ENCODE data around the gene MRTFB.

Gene MRTFB

DNA sequence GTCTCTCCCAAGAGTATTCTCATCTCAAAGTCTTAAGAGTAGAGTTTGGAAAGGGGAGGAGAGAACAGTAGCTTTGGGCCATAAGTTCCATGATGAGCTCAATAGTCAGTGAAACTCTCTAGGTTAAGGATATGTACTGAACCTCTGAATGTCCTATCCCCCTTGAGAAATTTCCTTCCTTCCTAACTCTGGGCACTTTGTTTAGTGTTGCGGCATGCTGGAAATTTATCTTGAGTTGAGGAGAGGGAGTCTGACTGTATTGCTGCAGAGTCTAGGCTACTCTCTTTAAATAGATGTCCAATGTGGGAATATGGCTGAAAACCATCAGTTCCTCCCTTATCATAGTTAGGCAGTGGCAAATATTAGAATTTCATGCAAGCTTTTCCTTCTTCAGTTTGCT is 16.1 kb downstream of the MRTFB start:
- TF ChIP-seq, protein P1, sequence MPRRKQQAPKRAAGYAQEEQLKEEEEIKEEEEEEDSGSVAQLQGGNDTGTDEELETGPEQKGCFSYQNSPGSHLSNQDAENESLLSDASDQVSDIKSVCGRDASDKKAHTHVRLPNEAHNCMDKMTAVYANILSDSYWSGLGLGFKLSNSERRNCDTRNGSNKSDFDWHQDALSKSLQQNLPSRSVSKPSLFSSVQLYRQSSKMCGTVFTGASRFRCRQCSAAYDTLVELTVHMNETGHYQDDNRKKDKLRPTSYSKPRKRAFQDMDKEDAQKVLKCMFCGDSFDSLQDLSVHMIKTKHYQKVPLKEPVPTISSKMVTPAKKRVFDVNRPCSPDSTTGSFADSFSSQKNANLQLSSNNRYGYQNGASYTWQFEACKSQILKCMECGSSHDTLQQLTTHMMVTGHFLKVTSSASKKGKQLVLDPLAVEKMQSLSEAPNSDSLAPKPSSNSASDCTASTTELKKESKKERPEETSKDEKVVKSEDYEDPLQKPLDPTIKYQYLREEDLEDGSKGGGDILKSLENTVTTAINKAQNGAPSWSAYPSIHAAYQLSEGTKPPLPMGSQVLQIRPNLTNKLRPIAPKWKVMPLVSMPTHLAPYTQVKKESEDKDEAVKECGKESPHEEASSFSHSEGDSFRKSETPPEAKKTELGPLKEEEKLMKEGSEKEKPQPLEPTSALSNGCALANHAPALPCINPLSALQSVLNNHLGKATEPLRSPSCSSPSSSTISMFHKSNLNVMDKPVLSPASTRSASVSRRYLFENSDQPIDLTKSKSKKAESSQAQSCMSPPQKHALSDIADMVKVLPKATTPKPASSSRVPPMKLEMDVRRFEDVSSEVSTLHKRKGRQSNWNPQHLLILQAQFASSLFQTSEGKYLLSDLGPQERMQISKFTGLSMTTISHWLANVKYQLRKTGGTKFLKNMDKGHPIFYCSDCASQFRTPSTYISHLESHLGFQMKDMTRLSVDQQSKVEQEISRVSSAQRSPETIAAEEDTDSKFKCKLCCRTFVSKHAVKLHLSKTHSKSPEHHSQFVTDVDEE (CRISPR knock-in tag; IDR thresholded peaks at IDR 0.05) = no peak
- no peak for TF ChIP-seq ESRRG (CRISPR knock-in tag; IDR thresholded peaks at IDR 0.05)
- TF ChIP-seq, protein P2, sequence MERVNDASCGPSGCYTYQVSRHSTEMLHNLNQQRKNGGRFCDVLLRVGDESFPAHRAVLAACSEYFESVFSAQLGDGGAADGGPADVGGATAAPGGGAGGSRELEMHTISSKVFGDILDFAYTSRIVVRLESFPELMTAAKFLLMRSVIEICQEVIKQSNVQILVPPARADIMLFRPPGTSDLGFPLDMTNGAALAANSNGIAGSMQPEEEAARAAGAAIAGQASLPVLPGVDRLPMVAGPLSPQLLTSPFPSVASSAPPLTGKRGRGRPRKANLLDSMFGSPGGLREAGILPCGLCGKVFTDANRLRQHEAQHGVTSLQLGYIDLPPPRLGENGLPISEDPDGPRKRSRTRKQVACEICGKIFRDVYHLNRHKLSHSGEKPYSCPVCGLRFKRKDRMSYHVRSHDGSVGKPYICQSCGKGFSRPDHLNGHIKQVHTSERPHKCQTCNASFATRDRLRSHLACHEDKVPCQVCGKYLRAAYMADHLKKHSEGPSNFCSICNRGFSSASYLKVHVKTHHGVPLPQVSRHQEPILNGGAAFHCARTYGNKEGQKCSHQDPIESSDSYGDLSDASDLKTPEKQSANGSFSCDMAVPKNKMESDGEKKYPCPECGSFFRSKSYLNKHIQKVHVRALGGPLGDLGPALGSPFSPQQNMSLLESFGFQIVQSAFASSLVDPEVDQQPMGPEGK (CRISPR knock-in tag; IDR thresholded peaks at IDR 0.05; ENCODE audit: borderline replicate concordance) = no peak
- no peak for TF ChIP-seq TCF4 (CRISPR knock-in tag; IDR thresholded peaks at IDR 0.05; ENCODE audit: borderline replicate concordance)
- TF ChIP-seq CSDC2 (CRISPR knock-in tag; IDR thresholded peaks at IDR 0.05) = no peak
- no peak for TF ChIP-seq ZNF565 (CRISPR knock-in tag; conservative IDR thresholded peaks at IDR 0.05; ENCODE audit: low read depth)
- TF ChIP-seq ZNF70 (CRISPR knock-in tag; IDR thresholded peaks at IDR 0.05) = no peak
- no peak for TF ChIP-seq GLIS3 (CRISPR knock-in tag; IDR thresholded peaks at IDR 0.05)
- no peak for TF ChIP-seq ZC3H10 (CRISPR knock-in tag; IDR thresholded peaks at IDR 0.05)
- TF ChIP-seq ZNF8 (CRISPR knock-in tag; IDR thresholded peaks at IDR 0.05) = no peak
- TF ChIP-seq, protein P3, sequence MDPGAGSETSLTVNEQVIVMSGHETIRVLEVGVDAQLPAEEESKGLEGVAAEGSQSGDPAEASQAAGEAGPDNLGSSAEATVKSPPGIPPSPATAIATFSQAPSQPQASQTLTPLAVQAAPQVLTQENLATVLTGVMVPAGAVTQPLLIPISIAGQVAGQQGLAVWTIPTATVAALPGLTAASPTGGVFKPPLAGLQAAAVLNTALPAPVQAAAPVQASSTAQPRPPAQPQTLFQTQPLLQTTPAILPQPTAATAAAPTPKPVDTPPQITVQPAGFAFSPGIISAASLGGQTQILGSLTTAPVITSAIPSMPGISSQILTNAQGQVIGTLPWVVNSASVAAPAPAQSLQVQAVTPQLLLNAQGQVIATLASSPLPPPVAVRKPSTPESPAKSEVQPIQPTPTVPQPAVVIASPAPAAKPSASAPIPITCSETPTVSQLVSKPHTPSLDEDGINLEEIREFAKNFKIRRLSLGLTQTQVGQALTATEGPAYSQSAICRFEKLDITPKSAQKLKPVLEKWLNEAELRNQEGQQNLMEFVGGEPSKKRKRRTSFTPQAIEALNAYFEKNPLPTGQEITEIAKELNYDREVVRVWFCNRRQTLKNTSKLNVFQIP (CRISPR knock-in tag; IDR thresholded peaks at IDR 0.05; ENCODE audit: borderline replicate concordance, low read depth) = no peak
- no peak for TF ChIP-seq OSR1 (CRISPR knock-in tag; IDR thresholded peaks at IDR 0.05)
- no peak for TF ChIP-seq BACH2 (CRISPR knock-in tag; IDR thresholded peaks at IDR 0.05; ENCODE audit: borderline replicate concordance)
- TF ChIP-seq ZFP30 (CRISPR knock-in tag; IDR thresholded peaks at IDR 0.05) = no peak
- TF ChIP-seq PPARA (CRISPR knock-in tag; IDR thresholded peaks at IDR 0.05; ENCODE audit: borderline replicate concordance) = no peak
- no peak for TF ChIP-seq TOX (CRISPR knock-in tag; IDR thresholded peaks at IDR 0.05; ENCODE audit: borderline replicate concordance)
- TF ChIP-seq ARNTL (CRISPR knock-in tag; IDR thresholded peaks at IDR 0.05; ENCODE audit: borderline replicate concordance, low read depth) = no peak
- no peak for TF ChIP-seq ISL1 (CRISPR knock-in tag; IDR thresholded peaks at IDR 0.05)
- TF ChIP-seq ZFP3 (CRISPR knock-in tag; IDR thresholded peaks at IDR 0.05) = no peak
- TF ChIP-seq SNAI2 (CRISPR knock-in tag; IDR thresholded peaks at IDR 0.05) = no peak
- ATAC-seq = no peak

DNA sequence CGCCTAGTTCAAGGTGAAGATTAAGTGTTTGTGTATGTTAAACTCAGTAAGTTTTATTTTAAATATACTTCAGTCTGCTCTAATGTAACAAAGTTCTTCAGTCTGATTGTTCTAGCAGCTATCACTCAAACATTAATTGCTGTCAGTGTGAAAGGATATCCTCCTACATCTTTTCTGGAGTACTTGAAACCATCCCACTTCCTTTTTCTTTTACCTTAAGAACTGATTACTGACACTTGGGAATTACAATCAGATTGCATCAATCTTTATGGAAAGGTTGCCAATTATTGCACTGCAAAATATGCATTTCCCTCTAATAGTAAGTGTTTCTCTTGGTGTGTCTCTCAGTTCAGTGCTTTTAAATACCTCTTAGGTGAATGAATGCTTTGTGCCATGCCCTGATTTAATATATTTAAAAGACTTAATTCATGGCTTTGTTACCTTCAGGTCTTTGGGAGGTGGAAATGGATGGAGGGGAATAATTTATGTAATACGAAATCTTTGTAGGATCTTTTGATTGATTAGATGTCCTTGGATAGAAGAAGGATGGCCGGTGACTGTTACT is 16.6 kb downstream of the MRTFB start:
- ATAC-seq = no peak

More for the DNA sequence above, 16.6 kb downstream of the MRTFB start:
- TF ChIP-seq TOX (CRISPR knock-in tag; IDR thresholded peaks at IDR 0.05; ENCODE audit: borderline replicate concordance) = no peak
- TF ChIP-seq ISL1 (CRISPR knock-in tag; IDR thresholded peaks at IDR 0.05) = no peak
- no peak for TF ChIP-seq RARB (CRISPR knock-in tag; IDR thresholded peaks at IDR 0.05)
- no peak for TF ChIP-seq CSDC2 (CRISPR knock-in tag; IDR thresholded peaks at IDR 0.05)
- no peak for TF ChIP-seq SNAI2 (CRISPR knock-in tag; IDR thresholded peaks at IDR 0.05)
- TF ChIP-seq, protein P4, sequence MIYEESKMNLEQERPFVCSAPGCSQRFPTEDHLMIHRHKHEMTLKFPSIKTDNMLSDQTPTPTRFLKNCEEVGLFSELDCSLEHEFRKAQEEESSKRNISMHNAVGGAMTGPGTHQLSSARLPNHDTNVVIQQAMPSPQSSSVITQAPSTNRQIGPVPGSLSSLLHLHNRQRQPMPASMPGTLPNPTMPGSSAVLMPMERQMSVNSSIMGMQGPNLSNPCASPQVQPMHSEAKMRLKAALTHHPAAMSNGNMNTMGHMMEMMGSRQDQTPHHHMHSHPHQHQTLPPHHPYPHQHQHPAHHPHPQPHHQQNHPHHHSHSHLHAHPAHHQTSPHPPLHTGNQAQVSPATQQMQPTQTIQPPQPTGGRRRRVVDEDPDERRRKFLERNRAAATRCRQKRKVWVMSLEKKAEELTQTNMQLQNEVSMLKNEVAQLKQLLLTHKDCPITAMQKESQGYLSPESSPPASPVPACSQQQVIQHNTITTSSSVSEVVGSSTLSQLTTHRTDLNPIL (CRISPR knock-in tag; IDR thresholded peaks at IDR 0.05; ENCODE audit: low read depth) = no peak
- no peak for TF ChIP-seq TCF4 (CRISPR knock-in tag; IDR thresholded peaks at IDR 0.05; ENCODE audit: borderline replicate concordance)
- no peak for TF ChIP-seq ZC3H10 (CRISPR knock-in tag; IDR thresholded peaks at IDR 0.05)
- TF ChIP-seq BACH2 (CRISPR knock-in tag; IDR thresholded peaks at IDR 0.05; ENCODE audit: borderline replicate concordance) = no peak
- TF ChIP-seq, protein P2 (CRISPR knock-in tag; IDR thresholded peaks at IDR 0.05; ENCODE audit: borderline replicate concordance) = no peak
- TF ChIP-seq PPARA (CRISPR knock-in tag; IDR thresholded peaks at IDR 0.05; ENCODE audit: borderline replicate concordance) = no peak
- TF ChIP-seq GLIS3 (CRISPR knock-in tag; IDR thresholded peaks at IDR 0.05) = no peak
- no peak for TF ChIP-seq ZNF70 (CRISPR knock-in tag; IDR thresholded peaks at IDR 0.05)
- no peak for TF ChIP-seq ESRRG (CRISPR knock-in tag; IDR thresholded peaks at IDR 0.05)
- TF ChIP-seq, protein P5, sequence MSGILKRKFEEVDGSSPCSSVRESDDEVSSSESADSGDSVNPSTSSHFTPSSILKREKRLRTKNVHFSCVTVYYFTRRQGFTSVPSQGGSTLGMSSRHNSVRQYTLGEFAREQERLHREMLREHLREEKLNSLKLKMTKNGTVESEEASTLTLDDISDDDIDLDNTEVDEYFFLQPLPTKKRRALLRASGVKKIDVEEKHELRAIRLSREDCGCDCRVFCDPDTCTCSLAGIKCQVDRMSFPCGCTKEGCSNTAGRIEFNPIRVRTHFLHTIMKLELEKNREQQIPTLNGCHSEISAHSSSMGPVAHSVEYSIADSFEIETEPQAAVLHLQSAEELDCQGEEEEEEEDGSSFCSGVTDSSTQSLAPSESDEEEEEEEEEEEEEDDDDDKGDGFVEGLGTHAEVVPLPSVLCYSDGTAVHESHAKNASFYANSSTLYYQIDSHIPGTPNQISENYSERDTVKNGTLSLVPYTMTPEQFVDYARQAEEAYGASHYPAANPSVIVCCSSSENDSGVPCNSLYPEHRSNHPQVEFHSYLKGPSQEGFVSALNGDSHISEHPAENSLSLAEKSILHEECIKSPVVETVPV (CRISPR knock-in tag; IDR thresholded peaks at IDR 0.05) = no peak
- TF ChIP-seq ZFP30 (CRISPR knock-in tag; IDR thresholded peaks at IDR 0.05) = no peak
- TF ChIP-seq ZFP3 (CRISPR knock-in tag; IDR thresholded peaks at IDR 0.05) = no peak
